GM23248 (cell line): ENCODE measurements around the gene ITIH3.

Experiments
- EZH2 ChIP-seq: fragments of 200-600 bp; sonication (generic); IDR thresholded peaks from 2 replicates; pipeline ENCODE4 v1.6.1; 2018; ENCODE audit warnings: antibody characterized with exemption, mild to moderate bottlenecking; ENCODE audit not compliant: insufficient read depth, poor library complexity, severe bottlenecking
- EZH2phosphoT487 ChIP-seq: fragments of 200-600 bp; sonication (generic); IDR thresholded peaks from 2 replicates; pipeline ENCODE4 v1.6.1; 2018; ENCODE audit warnings: antibody characterized with exemption, moderate library complexity, mild to moderate bottlenecking, low read depth; ENCODE audit not compliant: insufficient read depth

GRCh38 chr3:52857864-52858263 is 63.3 kb downstream of the ITIH3 start:
- TF ChIP-seq EZH2 = no peak
- TF ChIP-seq EZH2phosphoT487 = no peak
